Activated CD8-positive, alpha-beta memory T cell treated with anti-CD3 and anti-CD28 coated beads, Interleukin-2, amount 50 U/mL, for 24 hours (primary cell): ENCODE measurements around the gene ANKH.

Source experiments
- DNase-seq: peaks from one replicate; pipeline ENCODE4 v3.0.0-alpha.2; 2020; ENCODE audit errors: extremely low read depth

The ANKH gene

DNA sequence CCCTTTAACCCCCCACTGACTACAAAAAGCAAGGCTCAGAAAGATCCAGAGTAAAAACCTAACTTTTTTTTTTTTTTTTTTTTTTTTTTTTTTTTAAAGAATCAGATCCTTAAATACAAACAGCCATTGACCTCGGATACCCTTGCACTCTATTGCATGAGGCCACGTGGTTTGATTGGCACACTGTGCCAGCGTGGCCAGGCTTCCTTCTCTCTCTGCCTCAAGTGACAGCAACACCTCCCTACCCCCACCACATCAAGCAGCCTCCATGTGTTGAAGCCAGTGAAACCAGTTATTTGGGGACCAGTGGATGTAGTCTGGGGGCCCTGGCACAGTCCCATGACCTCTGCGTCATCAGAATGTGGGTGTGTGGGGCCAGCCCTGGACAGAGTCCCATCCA is 135.6 kb downstream of the ANKH start:
- DNase-seq = no peak

DNA sequence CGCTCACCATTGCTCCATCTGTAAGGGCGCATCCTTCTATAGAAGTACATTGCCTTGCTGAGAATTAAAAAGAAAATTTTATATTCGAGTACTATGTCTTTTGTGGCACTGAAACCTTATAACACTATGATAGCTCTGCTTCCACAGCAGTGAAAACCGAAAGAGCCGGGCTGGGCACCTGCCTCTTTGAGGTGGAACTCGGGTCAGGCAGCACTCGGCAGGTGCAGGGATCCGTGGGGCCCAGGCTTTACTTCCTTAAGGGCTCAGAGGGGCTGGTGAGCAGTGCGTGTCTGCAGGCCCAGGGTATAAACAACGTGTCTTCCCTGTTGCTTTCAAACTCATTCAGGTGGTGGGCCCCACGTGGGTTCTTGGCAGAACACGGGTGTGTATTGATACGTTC is 137.2 kb downstream of the ANKH start:
- DNase-seq = no peak

- no peak for DNase-seq
Measured at GRCh38 chr5:14733661-14734060, 137.9 kb downstream of the ANKH start.

DNA sequence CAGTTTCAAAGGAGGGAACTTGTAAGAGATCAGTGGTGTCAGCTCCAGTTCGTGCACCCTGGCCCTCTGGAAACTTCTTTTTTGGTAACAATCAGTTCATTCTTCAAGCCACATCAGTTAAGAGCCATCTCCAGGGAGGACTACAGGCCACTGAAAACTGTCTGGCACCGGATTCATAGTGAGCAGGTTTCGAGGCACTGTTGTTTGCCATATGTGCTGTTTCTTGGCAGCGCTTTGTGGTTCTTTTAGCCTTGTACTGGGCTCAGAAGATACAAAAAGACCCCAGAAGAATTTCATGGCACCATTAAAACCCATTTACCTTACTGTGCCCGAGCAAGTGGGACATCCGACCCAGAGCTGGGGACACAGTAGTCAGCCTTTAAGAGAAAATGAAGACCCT is 138.6 kb downstream of the ANKH start:
- DNase-seq = no peak

DNA sequence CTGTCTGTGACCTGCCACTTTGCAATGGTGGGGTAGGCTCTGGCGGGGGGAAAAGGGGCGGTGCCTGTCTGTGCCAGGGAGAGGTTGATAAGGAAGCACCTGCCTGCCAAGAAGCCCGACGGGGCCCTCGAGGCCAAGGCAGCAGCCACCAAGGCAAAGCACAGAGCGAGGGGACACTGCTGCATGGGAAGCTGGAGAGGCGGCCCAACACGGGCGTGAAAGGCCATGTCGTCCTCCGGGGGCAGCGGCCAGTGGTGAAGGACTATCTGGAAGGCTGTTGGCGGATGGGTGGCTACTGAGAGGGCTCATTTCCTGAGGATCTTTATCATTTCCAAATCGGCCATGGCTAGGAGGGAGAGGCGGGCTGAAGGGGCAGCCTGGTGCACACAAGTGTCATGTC is 140.7 kb downstream of the ANKH start:
- no peak for DNase-seq

- DNase-seq = no peak
Measured at GRCh38 chr5:14730466-14730865, 141.1 kb downstream of the ANKH start.

DNA sequence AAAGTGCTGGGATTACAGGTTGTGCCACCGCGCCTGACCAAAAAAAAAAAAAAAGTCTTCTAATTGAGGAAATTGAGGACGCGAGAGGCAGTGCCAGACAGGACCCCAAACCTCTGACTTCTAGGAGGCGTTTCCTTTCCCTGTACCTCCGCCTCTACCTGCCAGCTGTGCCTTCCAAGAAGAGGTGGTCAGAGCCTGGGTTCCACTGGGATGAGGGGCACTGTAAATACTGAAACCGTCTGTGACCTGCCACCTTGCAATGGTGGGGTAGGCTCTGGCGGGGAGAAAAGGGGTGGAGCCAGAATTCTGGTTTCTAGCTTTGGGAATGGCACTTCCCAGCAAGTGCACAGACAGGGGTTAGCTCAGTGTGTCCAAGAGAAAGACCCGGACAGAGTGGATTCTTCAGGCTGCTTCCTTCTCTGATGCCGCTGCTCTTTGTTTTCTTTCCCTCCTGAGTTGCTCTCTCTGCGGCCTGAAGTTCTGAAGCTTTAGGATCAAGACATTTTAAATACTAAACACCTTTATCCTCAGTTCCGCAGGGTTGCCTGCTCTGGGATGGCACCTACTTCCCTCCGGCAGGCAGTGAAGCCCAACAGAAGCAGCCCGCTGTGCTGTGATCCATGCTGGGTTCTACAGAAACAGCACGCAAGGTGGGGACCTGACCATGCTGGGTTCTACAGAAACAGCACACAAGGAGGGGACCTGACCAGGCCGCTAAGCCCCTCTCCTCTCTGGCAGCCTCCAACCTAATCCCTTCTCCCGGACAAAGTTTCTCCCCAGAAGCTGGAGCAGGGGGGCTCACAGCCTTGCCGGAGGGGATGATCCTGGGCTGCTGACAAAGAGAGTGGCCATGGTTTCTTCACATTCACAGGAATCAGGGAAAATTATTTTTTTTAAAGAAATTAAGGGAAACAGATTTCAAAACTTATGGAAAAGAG is 141.9 kb downstream of the ANKH start:
- DNase-seq = no peak

- DNase-seq = no peak
Measured at GRCh38 chr5:14728459-14728938, 143.1 kb downstream of the ANKH start.

GRCh38 chr5:14727928-14728458 is 143.6 kb downstream of the ANKH start:
- no peak for DNase-seq

- peak; percentile 33 for DNase-seq
Measured at GRCh38 chr5:14727428-14727865, 144.1 kb downstream of the ANKH start.

DNA sequence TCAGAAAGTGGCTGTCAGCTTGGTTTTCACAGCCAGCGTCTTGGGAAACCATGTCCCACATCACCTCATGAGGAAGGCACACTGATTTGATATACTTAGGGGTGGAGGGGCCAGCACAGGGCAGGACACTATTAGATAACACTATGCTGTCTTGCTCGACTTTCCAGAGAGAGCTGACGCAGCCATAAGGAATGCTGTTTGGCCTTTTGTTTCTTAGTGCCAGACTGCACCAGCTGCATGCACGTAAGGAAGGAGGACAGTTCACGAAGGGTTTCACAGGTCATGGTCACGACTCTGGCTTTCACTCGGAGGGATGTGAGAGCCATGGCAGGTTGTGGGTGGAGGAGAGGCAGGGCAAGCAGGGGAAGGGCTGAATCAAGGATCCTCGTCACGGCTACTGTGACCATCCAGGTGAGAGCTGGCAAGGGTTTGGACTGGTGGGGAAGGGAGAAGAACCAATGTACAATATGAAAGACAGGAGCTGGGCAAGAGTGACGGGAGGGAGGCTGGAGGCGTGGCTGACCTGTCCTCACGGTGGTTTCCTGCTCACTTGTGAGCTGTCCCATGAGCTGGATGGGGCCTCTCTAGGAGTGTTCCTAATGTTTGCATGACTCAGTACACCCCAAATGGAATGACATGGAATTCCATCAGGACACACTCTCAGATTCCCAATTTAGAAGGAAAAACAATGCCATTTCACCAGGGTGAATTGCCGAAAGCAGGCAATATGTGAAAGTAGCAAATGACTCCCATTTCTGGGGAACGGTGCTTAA is 145.3 kb downstream of the ANKH start:
- DNase-seq = no peak

DNA sequence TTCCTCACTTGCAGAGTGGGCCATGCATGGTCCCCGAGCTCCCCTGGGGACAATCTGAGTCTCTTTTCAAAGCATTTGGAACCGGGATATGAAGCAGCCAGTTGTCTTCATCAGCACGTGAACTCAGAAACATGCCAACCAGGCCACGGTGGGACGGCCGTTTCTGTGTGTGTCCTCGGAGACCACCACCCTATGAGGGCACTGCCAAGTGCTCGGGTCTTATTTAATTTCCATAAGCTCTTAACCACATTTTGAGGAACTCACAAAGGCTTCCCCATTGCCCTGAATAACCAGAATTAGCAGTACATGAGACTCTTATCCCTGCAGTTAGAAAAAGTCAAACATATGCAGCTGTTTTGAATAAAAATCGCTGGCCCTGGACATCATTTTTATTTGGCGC is 146.9 kb downstream of the ANKH start:
- DNase-seq = no peak

DNA sequence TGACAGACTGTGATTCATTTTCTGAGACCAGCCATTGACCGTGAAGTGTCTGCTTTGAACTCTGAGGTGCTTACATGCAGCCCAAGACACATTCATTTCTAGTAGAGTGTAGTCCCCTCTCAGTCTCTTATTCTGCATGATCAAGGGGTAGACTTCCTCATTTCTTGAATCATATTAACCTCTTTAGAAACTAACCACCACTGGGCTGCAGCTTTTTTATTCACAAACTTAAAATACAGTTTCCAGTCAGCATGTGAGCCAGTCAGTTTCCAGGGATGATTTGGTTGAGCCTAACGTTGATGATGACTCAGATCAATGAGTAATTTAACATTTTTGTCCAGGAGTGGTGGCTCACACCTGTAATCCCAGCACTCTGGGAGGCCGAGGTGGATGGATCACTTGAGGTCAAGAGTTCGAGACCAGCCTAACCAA is 147.9 kb downstream of the ANKH start:
- DNase-seq = no peak

DNA sequence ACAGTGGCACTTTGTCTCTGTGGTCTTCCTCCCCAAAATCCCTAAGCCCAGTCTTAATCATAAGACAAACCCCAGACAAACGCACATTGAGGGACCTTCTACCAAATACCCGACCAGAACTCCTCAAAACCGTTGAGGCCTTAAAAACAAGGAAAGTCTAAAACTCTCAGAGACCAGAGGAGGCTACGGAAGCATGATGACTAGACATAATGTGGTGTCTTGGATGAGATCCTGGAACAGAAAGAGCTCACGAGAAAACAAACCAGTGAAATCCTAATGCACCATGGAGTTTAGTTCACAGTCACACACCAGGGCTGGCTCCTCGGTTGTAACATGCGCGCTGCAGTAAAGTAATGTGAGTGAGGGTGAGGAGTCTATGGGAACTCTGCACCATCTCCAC is 148.7 kb downstream of the ANKH start:
- no peak for DNase-seq

- DNase-seq = no peak
Measured at GRCh38 chr5:14721990-14722656, 149.5 kb downstream of the ANKH start.

DNA sequence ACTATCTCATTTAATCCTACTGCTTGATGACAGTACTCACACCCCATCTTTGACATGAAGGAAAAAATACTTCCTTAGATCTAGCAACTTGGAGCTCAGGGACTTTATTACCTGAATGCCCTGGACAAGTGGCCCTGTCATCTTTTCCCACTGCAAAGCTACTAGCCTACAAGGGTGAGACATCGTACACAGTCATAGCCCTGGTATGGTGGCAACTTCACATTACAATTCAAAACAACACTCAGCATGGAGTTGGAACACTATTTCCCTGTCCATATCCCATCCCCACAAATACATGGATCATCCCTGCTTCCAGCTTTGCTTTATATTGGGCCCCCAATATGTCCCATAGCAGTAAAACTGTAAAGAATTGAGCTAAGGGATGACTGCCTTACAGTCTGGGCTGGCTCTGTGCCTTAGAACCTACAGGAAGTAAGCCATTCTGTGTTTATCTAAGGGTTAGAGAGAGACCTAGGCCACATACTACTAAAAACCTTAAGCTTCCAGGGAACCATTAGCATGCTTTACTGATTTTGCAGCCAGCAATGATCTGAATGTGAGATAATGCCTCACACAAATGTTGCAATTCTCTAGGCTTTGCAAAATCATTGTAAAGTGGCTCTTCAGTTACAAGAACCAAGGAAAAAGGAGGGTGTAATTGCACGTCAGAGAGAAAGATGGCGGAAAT is 151.2 kb downstream of the ANKH start:
- no peak for DNase-seq

DNA sequence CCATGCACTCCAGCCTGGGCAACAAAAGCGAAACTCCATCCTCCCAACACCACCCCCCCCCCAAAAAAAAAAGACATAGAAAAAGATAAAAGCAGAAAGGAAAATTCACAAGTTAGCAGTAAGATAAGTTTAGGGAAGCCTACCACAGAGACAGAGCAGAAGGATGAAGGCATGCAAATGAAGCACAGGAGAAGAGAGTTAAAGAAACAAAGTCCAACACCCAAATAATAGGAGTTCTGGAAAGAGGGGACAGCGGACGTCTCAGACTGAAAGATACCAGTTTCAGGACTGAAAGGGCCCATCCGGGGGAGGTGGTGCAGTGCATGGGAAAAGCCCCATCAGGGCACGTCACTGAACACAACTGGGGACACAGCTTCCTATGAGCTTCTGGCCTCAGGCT is 152.8 kb downstream of the ANKH start:
- no peak for DNase-seq

- no peak for DNase-seq
Measured at GRCh38 chr5:14716755-14717752, 154.5 kb downstream of the ANKH start.

- DNase-seq = no peak
Measured at GRCh38 chr5:14715481-14715880, 156.1 kb downstream of the ANKH start.

DNA sequence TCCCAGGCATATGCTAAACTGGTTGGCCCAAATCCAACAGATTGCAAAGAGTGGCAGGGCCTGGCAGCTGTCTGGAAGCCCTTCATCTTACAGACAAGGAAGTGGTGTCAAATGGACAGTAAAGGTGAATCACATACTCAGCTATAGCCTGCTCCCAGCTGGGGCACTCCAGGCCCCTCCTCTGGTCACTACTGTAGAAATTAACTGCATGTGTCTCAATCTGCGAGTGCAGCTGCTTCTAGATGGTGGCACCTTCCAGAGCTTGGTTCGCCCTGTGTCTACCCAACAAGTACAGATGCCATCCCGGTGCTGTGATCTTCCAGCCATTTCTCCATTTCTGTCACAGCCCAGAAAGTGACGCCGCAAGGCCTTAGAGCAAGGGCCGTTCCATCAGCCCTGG is 156.9 kb downstream of the ANKH start:
- DNase-seq = no peak
